Astrocyte of the cerebellum (primary cell): ENCODE data around the gene MTMR12.

Experiments used
- DNase-seq: peaks from one replicate; pipeline ENCODE4 v3.0.0-alpha.2; 2011; ENCODE audit warnings: low read depth
- H3K4me3 ChIP-seq: 2 replicates; pipeline ENCODE4 v1.5.1; 2011; ENCODE audit warnings: mild to moderate bottlenecking, low read depth, low read length, moderate library complexity
- CTCF ChIP-seq: IDR thresholded peaks from 2 replicates; pipeline ENCODE4 v1.5.1; 2012; ENCODE audit warnings: low read length, low read depth, moderate library complexity, mild to moderate bottlenecking; ENCODE audit errors: missing control alignments
- in situ Hi-C: cut with HindIII; loops from 2 replicates; pipeline ENCODE4 v1.10.0; 2017; ENCODE audit warnings: low sequenced_read_pairs

MTMR12 gene

GRCh38 chr5:32353420-32353819 is 40.7 kb upstream of the MTMR12 start:
- no peak for TF ChIP-seq CTCF
- DNase-seq: no peak
- no peak overlapping the region for H3K4me3 ChIP-seq
- in situ Hi-C loops: no loop called here

GRCh38 chr5:32352685-32353084 is 39.9 kb upstream of the MTMR12 start:
- H3K4me3 ChIP-seq: no peak overlapping the region
- TF ChIP-seq CTCF: no peak
- in situ Hi-C loops: no loop called here
- no peak for DNase-seq

GRCh38 chr5:32346869-32347268 is 34.1 kb upstream of the MTMR12 start:
- no peak for TF ChIP-seq CTCF
- in situ Hi-C loops: no loop called here
- no peak overlapping the region for H3K4me3 ChIP-seq
- no peak for DNase-seq

- in situ Hi-C loops: no loop called here
- H3K4me3 ChIP-seq: no peak overlapping the region
- no peak for DNase-seq
- TF ChIP-seq CTCF: no peak
Observed at GRCh38 chr5:32343058-32343672, 30.4 kb upstream of the MTMR12 start.

DNA sequence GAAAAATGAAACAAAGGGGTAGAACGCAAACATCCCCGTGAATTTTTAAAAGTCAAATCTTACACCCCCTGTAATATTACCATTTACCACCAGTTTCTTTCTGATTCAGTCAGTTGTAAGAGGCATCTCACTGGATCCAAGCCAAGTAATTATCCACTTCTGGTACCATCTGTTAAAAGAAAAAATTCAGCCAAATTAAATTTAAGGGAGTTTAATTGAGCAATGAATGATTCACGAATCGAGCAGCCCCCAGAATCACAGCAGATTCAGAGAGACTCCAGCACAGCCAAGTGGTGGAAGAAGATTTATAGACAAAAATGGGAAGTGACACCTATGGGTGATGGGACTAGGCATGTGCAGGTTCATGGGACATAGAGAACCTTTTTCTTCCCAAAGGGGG is 29.9 kb upstream of the MTMR12 start:
- in situ Hi-C loops: no loop called here
- H3K4me3 ChIP-seq: no peak overlapping the region
- no peak for TF ChIP-seq CTCF
- DNase-seq: no peak

GRCh38 chr5:32339878-32340277 is 27.1 kb upstream of the MTMR12 start:
- in situ Hi-C loops: no loop called here
- no peak overlapping the region for H3K4me3 ChIP-seq
- TF ChIP-seq CTCF: no peak
- no peak for DNase-seq

DNA sequence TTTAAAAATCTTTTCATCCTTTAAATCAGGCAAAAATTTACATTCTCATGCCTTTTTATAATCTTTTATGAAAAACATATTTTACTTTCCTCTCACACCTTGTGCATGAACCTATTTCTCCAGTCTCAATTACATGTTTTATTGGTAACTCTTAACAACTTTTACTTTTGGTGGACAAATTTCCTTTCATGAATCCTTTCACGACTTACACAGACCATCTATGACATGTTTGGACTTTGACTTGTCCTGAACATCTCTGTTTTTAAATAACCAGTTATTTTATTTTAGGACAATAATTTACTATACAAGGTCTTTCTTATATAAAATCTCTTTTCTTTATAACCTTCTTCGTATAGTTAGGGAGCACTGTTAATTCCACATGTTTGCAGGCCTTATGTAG is 26.5 kb upstream of the MTMR12 start:
- no peak for DNase-seq
- TF ChIP-seq CTCF: no peak
- no peak overlapping the region for H3K4me3 ChIP-seq
- in situ Hi-C loops: no loop called here
